HEK293T (cell line): ENCODE results near the gene MAP3K14.

Experiments
- BHLHE40 ChIP-seq: fragments of 450-650 bp; IDR thresholded peaks from 2 replicates; pipeline ENCODE4 v1.6.1; 2016; ENCODE audit warnings: mild to moderate bottlenecking, moderate library complexity, borderline replicate concordance
- FOXK2 ChIP-seq: fragments of 450-650 bp; IDR thresholded peaks from 2 replicates; pipeline ENCODE4 v1.6.1; 2016; ENCODE audit warnings: mild to moderate bottlenecking
- HDGF ChIP-seq: fragments of 450-650 bp; IDR thresholded peaks from 2 replicates; pipeline ENCODE4 v1.6.1; 2017; ENCODE audit warnings: antibody characterized with exemption, borderline replicate concordance
- LEF1 ChIP-seq: fragments of 450-650 bp; IDR thresholded peaks from 2 replicates; pipeline ENCODE4 v1.6.1; 2017; ENCODE audit warnings: mild to moderate bottlenecking, borderline replicate concordance
- NFRKB ChIP-seq: fragments of 450-650 bp; IDR thresholded peaks from 2 replicates; pipeline ENCODE4 v1.6.1; 2016; ENCODE audit warnings: mild to moderate bottlenecking, moderate library complexity
- SP1 ChIP-seq: fragments of 450-650 bp; IDR thresholded peaks from 2 replicates; pipeline ENCODE4 v1.6.1; 2017
- SUZ12 ChIP-seq: fragments of 450-650 bp; IDR thresholded peaks from 2 replicates; pipeline ENCODE4 v1.6.1; 2016; ENCODE audit warnings: mild to moderate bottlenecking
- ZNF384 ChIP-seq: fragments of 450-650 bp; IDR thresholded peaks from 2 replicates; pipeline ENCODE4 v1.6.1; 2016
- TF ChIP-seq, protein P1 (sequence below): fragments of 450-650 bp; IDR thresholded peaks from 2 replicates; pipeline ENCODE4 v1.6.1; 2016

DNA sequence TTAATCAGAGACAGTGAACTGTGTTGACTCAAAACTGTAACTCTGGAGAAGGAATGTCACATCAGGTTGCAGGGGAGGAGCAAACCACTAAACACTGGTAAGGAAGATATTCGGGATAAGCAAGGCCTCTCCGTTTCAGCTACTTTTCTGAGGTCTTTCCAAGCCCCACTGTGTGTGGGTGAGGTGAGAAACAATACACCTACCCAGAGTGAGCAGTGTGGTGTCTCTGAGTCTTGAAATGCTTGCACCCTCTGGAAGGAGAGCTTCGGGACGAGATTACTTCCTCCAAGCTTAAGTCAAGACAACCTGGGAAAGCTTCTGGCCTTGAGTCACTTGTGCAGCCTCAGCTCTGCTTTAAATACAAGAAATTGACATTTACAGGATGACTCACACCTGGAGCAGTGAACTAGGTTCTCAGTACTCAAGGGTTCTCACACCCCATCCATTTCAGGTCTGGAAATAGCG lies 2.5 kb upstream of the MAP3K14 start:
- TF ChIP-seq, protein P1, sequence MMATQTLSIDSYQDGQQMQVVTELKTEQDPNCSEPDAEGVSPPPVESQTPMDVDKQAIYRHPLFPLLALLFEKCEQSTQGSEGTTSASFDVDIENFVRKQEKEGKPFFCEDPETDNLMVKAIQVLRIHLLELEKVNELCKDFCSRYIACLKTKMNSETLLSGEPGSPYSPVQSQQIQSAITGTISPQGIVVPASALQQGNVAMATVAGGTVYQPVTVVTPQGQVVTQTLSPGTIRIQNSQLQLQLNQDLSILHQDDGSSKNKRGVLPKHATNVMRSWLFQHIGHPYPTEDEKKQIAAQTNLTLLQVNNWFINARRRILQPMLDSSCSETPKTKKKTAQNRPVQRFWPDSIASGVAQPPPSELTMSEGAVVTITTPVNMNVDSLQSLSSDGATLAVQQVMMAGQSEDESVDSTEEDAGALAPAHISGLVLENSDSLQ: no peak
- TF ChIP-seq LEF1 (no peak), ZNF384 (no peak), NFRKB (no peak), BHLHE40 (no peak), SP1 (no peak), SUZ12 (no peak), FOXK2 (no peak), HDGF (no peak)
